Nucleus accumbens (tissue), 56 donors: ENCODE measurements around the gene DCC.
"Not testable (repeated sequence)": the region's sequence is repeated elsewhere in the genome, so short reads cannot be mapped to it uniquely, and the experiment has no call there.

Experiments used
- DNase-seq, 56 donors: peaks; one replicate each; lab custom pipeline; 2025; lab: John Stamatoyannopoulos, UW

The DCC gene

GRCh38 chr18:52344881-52345280 is 4.9 kb downstream of the DCC start:
- no peak for DNase-seq

- no peak for DNase-seq
Measured at GRCh38 chr18:52345428-52345827, 5.4 kb downstream of the DCC start.

DNA sequence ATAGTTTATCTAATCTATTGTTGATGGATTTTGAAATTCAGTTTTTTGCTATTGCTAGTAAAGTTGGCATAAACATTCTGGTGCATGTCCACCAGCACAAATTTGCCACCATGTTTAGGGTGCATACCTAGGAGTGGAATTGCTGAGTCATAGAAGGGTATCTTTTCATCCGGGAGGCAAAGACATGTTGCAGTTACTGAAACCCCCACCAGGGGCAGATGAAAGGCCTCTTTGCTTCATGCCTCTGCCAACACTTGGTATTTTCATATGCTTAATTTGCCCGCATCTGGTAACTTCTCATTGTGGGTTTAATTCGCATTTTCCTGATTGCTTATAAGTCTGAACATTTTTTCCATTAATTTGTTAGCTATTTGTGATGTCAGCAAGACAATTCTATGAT is 8.2 kb downstream of the DCC start:
- no peak for DNase-seq

DNA sequence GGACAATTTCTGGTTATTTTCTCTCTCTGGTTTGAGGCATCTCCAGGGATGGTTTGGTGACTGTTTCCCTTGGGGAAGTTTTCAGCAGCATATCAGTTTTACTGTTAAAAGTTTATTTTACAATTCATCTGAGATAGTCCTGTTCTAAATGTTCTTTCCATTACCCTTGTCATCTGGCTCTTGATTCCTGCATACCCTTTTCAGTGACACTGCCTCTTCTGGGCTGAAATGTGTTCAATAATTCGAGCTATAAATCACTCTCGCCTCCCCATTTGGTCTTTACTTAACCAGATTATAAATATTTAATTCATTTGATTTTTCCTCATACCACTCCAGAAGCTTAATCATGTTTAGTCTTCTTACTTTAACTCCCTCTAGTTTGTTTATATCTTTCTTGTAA is 9.5 kb downstream of the DCC start:
- DNase-seq, result no peak

DNA sequence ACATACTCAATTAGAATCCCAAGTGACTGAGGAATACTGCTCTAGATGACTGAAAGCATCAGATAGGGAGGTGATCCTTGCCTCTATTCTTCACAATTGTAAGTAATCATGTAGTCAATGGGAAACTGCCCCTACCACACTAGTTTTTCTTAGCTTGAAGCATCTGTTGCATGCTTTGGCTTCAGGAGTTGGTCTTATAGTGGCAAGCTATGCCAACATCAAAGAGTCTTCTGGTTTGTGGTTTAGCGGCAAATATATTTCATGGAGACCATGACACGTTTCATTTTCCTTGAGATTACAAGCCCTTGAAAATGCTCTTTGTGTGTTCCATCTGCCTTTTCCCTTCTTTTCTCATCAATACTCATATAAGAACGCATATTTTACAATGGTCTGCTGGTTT is 12.9 kb downstream of the DCC start:
- DNase-seq, result no peak

DNA sequence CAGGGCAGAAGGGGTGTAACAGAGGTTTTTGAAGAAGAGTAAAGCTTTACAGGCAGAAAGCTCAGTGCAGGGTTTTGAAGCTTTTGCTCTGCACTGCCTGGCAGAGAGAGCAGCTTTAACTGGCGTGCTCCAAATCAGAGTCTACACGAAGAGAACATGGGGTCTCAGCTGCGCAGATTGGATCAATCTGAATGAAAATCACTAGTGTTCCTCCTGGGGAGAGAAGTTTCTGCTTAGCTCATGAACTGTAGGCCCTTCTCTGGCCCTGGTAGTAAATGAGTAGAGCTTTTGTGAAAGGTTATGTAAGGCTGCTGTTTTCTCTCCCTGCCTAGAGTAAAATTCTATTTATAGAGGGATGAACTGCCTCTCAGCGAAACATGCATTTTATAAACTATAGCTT is 13.6 kb downstream of the DCC start:
- DNase-seq, result peak in 32 of 56 donors; percentile 6 to 53 (median 18)

GRCh38 chr18:52363861-52364260 is 23.9 kb downstream of the DCC start:
- DNase-seq, result no peak

GRCh38 chr18:52366851-52367250 is 26.9 kb downstream of the DCC start:
- not testable (repeated sequence) for DNase-seq

DNA sequence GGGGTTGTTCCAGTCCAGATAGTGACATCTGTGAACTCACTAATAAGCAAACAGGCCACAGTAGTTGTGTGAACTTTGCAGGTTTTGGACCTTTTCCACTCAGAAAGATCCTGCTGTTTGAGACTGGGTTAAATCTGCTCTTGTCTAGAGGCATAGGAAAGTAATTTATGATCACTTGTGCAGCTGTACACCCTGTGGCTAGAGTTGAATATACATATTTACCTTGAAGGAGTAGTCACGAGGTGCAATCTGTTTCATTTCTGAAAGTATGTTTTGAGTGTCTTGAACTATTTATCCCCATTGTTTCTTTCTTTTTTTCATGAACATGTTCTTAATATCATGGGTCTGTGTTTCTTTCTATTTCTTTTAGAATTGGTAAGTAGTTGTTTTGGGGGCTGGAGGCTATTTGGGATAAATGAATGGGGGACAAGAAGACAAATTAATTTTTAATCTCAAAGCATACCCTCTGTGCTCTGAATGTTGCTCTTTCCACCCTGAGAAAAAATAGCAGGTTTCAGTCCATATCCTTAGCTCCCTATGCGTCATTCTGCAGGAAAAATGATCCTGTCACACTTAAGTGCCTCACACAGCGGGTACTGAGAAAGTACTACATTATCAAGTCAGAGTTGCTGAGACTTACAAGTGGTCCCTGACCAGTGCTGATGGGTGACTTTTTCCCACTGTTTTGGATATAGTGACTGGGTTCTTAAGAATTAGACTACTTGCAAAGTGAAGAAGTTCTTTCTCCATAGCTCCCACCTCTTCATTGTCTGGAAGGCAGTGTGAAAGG is 28.2 kb downstream of the DCC start:
- DNase-seq, result no peak

- no peak for DNase-seq
Measured at GRCh38 chr18:52370841-52371240, 30.8 kb downstream of the DCC start.

DNA sequence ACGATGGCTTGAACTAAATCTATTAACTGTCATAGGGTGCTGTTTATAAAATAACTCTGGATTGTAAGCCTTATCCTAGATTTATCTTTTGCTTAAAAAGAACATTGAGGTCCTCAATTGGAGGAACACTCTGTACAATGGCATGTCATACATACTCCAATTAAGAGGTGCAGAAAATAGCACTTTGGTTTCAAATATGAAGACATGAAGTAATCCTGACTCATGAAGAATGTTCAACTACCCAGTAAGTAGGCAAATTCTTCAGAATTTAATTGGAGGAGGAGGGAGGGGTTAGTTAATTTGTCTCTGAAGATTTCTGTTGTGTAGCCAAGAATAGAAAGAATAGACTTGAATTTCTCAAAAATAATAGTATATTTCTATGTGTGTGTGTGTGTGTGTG is 36.1 kb downstream of the DCC start:
- DNase-seq, result no peak

GRCh38 chr18:52377094-52377493 is 37.1 kb downstream of the DCC start:
- DNase-seq, result no peak

- DNase-seq, result no peak
Measured at GRCh38 chr18:52386306-52386705, 46.3 kb downstream of the DCC start.

DNA sequence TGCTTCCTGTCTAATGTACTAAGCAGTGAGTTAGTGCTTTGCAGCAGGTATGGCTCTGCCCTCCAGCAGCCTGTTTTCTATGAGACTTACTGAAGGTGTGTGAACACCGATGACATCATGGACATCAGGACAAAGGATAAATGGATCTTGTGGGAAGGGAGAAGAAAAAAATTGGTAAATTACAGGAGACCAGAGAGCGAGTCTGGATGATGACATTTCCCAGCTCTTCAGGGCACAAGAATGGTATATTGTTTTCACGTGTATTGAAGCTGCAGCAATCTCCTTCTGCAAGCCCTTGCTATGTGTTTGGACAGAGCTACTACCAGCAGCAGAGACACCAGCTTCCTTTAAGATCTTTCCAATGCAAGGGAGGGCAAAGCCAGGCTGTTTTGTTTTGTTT is 47.2 kb downstream of the DCC start:
- no peak for DNase-seq

DNA sequence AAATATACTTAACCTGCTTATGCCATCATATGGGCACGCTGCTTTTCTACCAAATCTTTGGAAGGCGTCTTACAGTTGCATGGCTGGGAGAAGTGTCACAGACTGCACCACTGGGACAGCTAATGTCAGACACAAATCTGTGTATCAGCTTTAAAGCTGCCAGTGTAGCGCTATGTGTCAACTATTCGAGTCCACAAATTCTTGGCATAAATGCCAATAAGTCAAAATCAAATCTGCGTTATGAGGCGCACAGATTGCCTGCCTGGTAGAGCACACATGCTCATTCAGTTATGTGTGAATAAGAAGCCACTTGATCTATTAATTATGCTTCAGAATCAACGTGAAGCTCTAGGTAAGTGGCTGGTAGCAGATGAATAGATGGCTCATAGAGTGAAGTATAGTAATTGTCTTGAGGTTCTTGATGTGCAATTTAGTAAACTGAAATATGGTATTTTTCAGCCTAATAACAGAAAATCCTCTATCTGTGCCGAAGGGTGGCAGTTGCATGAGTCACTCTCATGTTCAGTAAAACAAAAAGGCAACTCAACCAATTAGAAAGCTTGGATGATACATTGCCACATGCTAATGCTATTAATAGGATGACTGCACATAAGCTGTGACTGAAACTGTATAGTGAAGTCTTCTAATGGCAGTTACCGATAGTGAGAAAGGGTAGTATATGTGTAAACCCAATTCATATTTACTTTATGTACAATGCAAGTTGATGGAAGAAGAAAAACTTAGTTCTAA is 52.0 kb downstream of the DCC start:
- peak in 9 of 56 donors; percentile 0 to 45 (median 16) for DNase-seq

GRCh38 chr18:52394602-52395001 is 54.6 kb downstream of the DCC start:
- DNase-seq, result peak in 1 of 56 donors; percentile 22

DNA sequence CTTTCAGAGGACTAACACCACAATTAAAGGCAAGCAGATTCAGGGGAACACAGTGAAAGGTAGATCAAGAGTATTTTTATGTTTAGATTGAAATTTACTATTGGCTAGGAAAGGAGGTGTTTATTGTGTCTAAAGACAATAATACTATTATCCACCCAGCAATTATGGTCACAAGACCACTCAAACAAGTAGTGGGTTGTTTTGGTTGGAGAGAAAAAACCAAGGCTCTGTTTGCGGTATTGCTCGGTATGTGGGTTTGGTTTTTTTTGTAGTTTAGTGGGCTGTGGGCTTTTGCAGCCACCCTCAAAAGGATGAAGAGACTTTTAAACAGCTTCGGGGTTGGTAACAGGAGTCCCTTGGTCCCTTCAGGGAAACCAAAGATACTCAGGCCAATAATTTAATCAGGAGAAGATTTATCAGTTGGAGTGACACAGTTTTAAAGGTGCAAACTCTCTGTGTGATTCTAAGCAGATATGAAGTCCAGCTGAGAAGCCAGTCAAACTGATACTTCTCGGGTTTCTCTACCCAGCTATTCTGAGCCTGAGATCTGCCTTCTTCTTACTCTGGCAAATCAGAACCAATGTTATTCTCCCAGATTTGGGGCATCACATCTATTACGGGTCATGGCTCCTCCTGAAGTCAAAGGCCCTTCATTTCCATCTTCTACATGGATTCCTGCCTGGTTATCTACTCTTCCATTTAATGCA is 55.3 kb downstream of the DCC start:
- peak in 1 of 56 donors; percentile 34 for DNase-seq

- DNase-seq, result no peak
Measured at GRCh38 chr18:52401236-52401635, 61.2 kb downstream of the DCC start.

- DNase-seq, result no peak
Measured at GRCh38 chr18:52402814-52403213, 62.8 kb downstream of the DCC start.

GRCh38 chr18:52403291-52404021 is 63.5 kb downstream of the DCC start:
- no peak for DNase-seq
